Brain microvascular endothelial cell (primary cell): Measurements from ENCODE around the gene SEL1L.
"Not testable (repeated sequence)": the region's sequence is repeated elsewhere in the genome, so short reads cannot be mapped to it uniquely, and the experiment has no call there.

Source experiments
- DNase-seq: peaks from one replicate; pipeline ENCODE4 v3.0.0-alpha.2; 2020
- H3K27ac ChIP-seq: fragments of 250-450 bp; sonication (Bioruptor Pico); 2 replicates; pipeline ENCODE4 v1.5.1; 2020; ENCODE audit warnings: mild to moderate bottlenecking, moderate library complexity
- H3K27me3 ChIP-seq: fragments of 250-450 bp; sonication (Bioruptor Pico); replicated peaks from 2 replicates; pipeline ENCODE4 v1.5.1; 2020; ENCODE audit warnings: mild to moderate bottlenecking
- H3K36me3 ChIP-seq: fragments of 250-450 bp; sonication (Bioruptor Pico); replicated peaks from 2 replicates; pipeline ENCODE4 v1.5.1; 2020; ENCODE audit warnings: mild to moderate bottlenecking
- H3K4me3 ChIP-seq: 2 replicates; pipeline ENCODE4 v1.5.1; 2011; ENCODE audit warnings: low read depth, mild to moderate bottlenecking, control low read depth, low read length, moderate library complexity
- CTCF ChIP-seq: IDR thresholded peaks from 2 replicates; pipeline ENCODE4 v1.5.1; 2011; ENCODE audit warnings: low read depth, mild to moderate bottlenecking, moderate library complexity, low read length, control low read depth, inconsistent platforms; ENCODE audit errors: missing control alignments
- in situ Hi-C: cut with HindIII; loops from 2 replicates; pipeline ENCODE4 v1.10.0; 2017; ENCODE audit warnings: low sequenced_read_pairs, low pct_ligation_motif_present

SEL1L gene

GRCh38 chr14:81433378-81433777, 100.3 kb downstream of the SEL1L start:
- in situ Hi-C loops, result no loop called here
- no peak for TF ChIP-seq CTCF
- no peak overlapping the region for H3K4me3 ChIP-seq
- H3K27ac ChIP-seq, result no peak overlapping the region
- peaks cover 39% of the 10 kb centered on the region for H3K27me3 ChIP-seq
- no peaks in the 10 kb centered on the region for H3K36me3 ChIP-seq
- DNase-seq, result no peak

- no peak for DNase-seq
- in situ Hi-C loops, result no loop called here
- Histone ChIP-seq H3K27ac (no peak overlapping the region), H3K27me3 (peaks cover 32% of the 10 kb centered on the region), H3K4me3 (no peak overlapping the region), H3K36me3 (no peaks in the 10 kb centered on the region)
- no peak for TF ChIP-seq CTCF
These were observed 101.4 kb downstream of the SEL1L start for GRCh38 chr14:81432219-81432661.

- H3K27me3 ChIP-seq, result peaks cover 17% of the 10 kb centered on the region
These were observed 103.4 kb downstream of the SEL1L start for GRCh38 chr14:81430235-81430634.

GRCh38 chr14:81429749-81430148, 103.9 kb downstream of the SEL1L start:
- DNase-seq, in situ Hi-C loops, H3K4me3 ChIP-seq, H3K27ac ChIP-seq, H3K36me3 ChIP-seq: not testable (repeated sequence)
- H3K27me3 ChIP-seq, result peaks cover 12% of the 10 kb centered on the region

More at GRCh38 chr14:81430235-81430634, 103.4 kb downstream of the SEL1L start:
- no peak for DNase-seq
- in situ Hi-C loops, result no loop called here
- TF ChIP-seq CTCF, result no peak
- Histone ChIP-seq H3K4me3 (no peak overlapping the region), H3K36me3 (no peaks in the 10 kb centered on the region), H3K27ac (no peak overlapping the region)

GRCh38 chr14:81429028-81429427, 104.6 kb downstream of the SEL1L start:
- peaks cover 5% of the 10 kb centered on the region for H3K27me3 ChIP-seq

GRCh38 chr14:81427348-81428058, 106.2 kb downstream of the SEL1L start:
- TF ChIP-seq CTCF, result no peak
- Histone ChIP-seq H3K27ac (no peak overlapping the region), H3K27me3 (no peaks in the 10 kb centered on the region), H3K36me3 (no peaks in the 10 kb centered on the region), H3K4me3 (no peak overlapping the region)
- no peak for DNase-seq
- in situ Hi-C loops, result no loop called here

More at GRCh38 chr14:81429028-81429427, 104.6 kb downstream of the SEL1L start:
- no peaks in the 10 kb centered on the region for H3K36me3 ChIP-seq
- TF ChIP-seq CTCF, result no peak
- no peak overlapping the region for H3K27ac ChIP-seq
- H3K4me3 ChIP-seq, result no peak overlapping the region
- DNase-seq, result no peak
- in situ Hi-C loops, result no loop called here
